ENCODE measurements around the gene ACP7.
"Not testable (repeated sequence)": the region's sequence is repeated elsewhere in the genome, so short reads cannot be mapped to it uniquely, and the experiment has no call there.

Gene ACP7

GRCh38 chr19:39140594-39140993, 56.4 kb downstream of the ACP7 start:
- Histone ChIP-seq H3K36me3 (ENCODE audit: control insufficient read depth, low read length) (no peaks in the 10 kb centered on the region), H3K79me2 (ENCODE audit: control insufficient read depth, low read length) (peaks cover 23% of the 10 kb centered on the region), H3K4me3 (ENCODE audit: low read length) (no peak overlapping the region), H3K9me2 (replicated peaks; ENCODE audit: control insufficient read depth, low read length) (no peaks in the 10 kb centered on the region), H3K4me1 (ENCODE audit: control insufficient read depth, low read length) (no peaks in the 10 kb centered on the region), H3K27me3 (ENCODE audit: control insufficient read depth, low read length) (no peaks in the 10 kb centered on the region), H3K4me2 (ENCODE audit: low read length) (no peak overlapping the region), H3F3A (ENCODE audit: control insufficient read depth, insufficient read depth) (no peaks in the 10 kb centered on the region), H3K9me3 (ENCODE audit: control insufficient read depth, insufficient read depth, low read length) (no peaks in the 10 kb centered on the region), H3K27ac (ENCODE audit: low read depth, low read length) (no peak overlapping the region), H4K20me1 (ENCODE audit: control insufficient read depth, insufficient read depth, low read depth, low read length) (0 out of 2 replicates have a peak, but pooled peaks cover 7% of the 10 kb centered on the region)
- no peak for TF ChIP-seq CTCF (IDR thresholded peaks at IDR 0.05; ENCODE audit: low read depth, low read length, poor library complexity, severe bottlenecking)
- TF ChIP-seq EZH2phosphoT487 (IDR thresholded peaks at IDR 0.05; ENCODE audit: borderline replicate concordance, low read length): no peak

GRCh38 chr19:39141929-39142328, 57.8 kb downstream of the ACP7 start:
- no peaks in the 10 kb centered on the region for H3K36me3 ChIP-seq (ENCODE audit: control insufficient read depth, low read length)
- no peak overlapping the region for H3K4me3 ChIP-seq (ENCODE audit: low read length)
- H3K4me1 ChIP-seq (ENCODE audit: control insufficient read depth, low read length): no peaks in the 10 kb centered on the region
- peaks cover 22% of the 10 kb centered on the region for H3K79me2 ChIP-seq (ENCODE audit: control insufficient read depth, low read length)
- no peak overlapping the region for H3K4me2 ChIP-seq (ENCODE audit: low read length)
- no peaks in the 10 kb centered on the region for H3K9me3 ChIP-seq (ENCODE audit: control insufficient read depth, insufficient read depth, low read length)
- H3F3A ChIP-seq (ENCODE audit: control insufficient read depth, insufficient read depth): no peaks in the 10 kb centered on the region
- H3K27me3 ChIP-seq (ENCODE audit: control insufficient read depth, low read length): no peaks in the 10 kb centered on the region
- 0 out of 2 replicates have a peak, but pooled peaks cover 7% of the 10 kb centered on the region for H4K20me1 ChIP-seq (ENCODE audit: control insufficient read depth, insufficient read depth, low read depth, low read length)
- TF ChIP-seq EZH2phosphoT487 (IDR thresholded peaks at IDR 0.05; ENCODE audit: borderline replicate concordance, low read length) (no peak), CTCF (IDR thresholded peaks at IDR 0.05; ENCODE audit: low read depth, low read length, poor library complexity, severe bottlenecking) (no peak)
- H3K27ac ChIP-seq (ENCODE audit: low read depth, low read length): no peak overlapping the region
- H3K9me2 ChIP-seq (replicated peaks; ENCODE audit: control insufficient read depth, low read length): no peaks in the 10 kb centered on the region

GRCh38 chr19:39142630-39143029, 58.5 kb downstream of the ACP7 start:
- Histone ChIP-seq H3K9me2 (replicated peaks; ENCODE audit: control insufficient read depth, low read length) (no peaks in the 10 kb centered on the region), H3K79me2 (ENCODE audit: control insufficient read depth, low read length) (peaks cover 22% of the 10 kb centered on the region), H3K27me3 (ENCODE audit: control insufficient read depth, low read length) (no peaks in the 10 kb centered on the region), H3K4me3 (ENCODE audit: low read length) (no peak overlapping the region), H3K4me2 (ENCODE audit: low read length) (no peak overlapping the region), H3K27ac (ENCODE audit: low read depth, low read length) (no peak overlapping the region), H3K9me3 (ENCODE audit: control insufficient read depth, insufficient read depth, low read length) (no peaks in the 10 kb centered on the region), H3K36me3 (ENCODE audit: control insufficient read depth, low read length) (no peaks in the 10 kb centered on the region), H3F3A (ENCODE audit: control insufficient read depth, insufficient read depth) (no peaks in the 10 kb centered on the region), H3K4me1 (ENCODE audit: control insufficient read depth, low read length) (no peaks in the 10 kb centered on the region), H4K20me1 (ENCODE audit: control insufficient read depth, insufficient read depth, low read depth, low read length) (0 out of 2 replicates have a peak, but pooled peaks cover 7% of the 10 kb centered on the region)
- TF ChIP-seq EZH2phosphoT487 (IDR thresholded peaks at IDR 0.05; ENCODE audit: borderline replicate concordance, low read length): no peak
- TF ChIP-seq CTCF (IDR thresholded peaks at IDR 0.05; ENCODE audit: low read depth, low read length, poor library complexity, severe bottlenecking): no peak

- not testable (repeated sequence) for H3K27me3 ChIP-seq (ENCODE audit: control insufficient read depth, low read length); H3F3A ChIP-seq (ENCODE audit: control insufficient read depth, insufficient read depth); H3K36me3 ChIP-seq (ENCODE audit: control insufficient read depth, low read length); H3K4me2 ChIP-seq (ENCODE audit: low read length); H3K4me3 ChIP-seq (ENCODE audit: low read length); H3K4me1 ChIP-seq (ENCODE audit: control insufficient read depth, low read length); H4K20me1 ChIP-seq (ENCODE audit: control insufficient read depth, insufficient read depth, low read depth, low read length); H3K9me3 ChIP-seq (ENCODE audit: control insufficient read depth, insufficient read depth, low read length); H3K9me2 ChIP-seq (replicated peaks; ENCODE audit: control insufficient read depth, low read length); H3K27ac ChIP-seq (ENCODE audit: low read depth, low read length)
- peaks cover 16% of the 10 kb centered on the region for H3K79me2 ChIP-seq (ENCODE audit: control insufficient read depth, low read length)
Measured at GRCh38 chr19:39143757-39144289, 59.7 kb downstream of the ACP7 start.
